HG03025 (cell line): ENCODE results near the gene PPIL1.

Experiments
- ATAC-seq: cut with Tn5 transposase; IDR thresholded peaks from one replicate; pipeline ENCODE4 v1.9.1; 2021; ENCODE audit warnings: mild to moderate bottlenecking, moderate library complexity; ENCODE audit not compliant: unreplicated experiment, low FRiP score

Gene PPIL1

GRCh38 chr6:36857325-36857724 is 17.3 kb downstream of the PPIL1 start:
- ATAC-seq, result no peak

- no peak for ATAC-seq
Observed at GRCh38 chr6:36856277-36856676, 18.3 kb downstream of the PPIL1 start.

- no peak for ATAC-seq
Observed at GRCh38 chr6:36855750-36856149, 18.9 kb downstream of the PPIL1 start.

- ATAC-seq, result no peak
Observed at GRCh38 chr6:36853325-36853724, 21.3 kb downstream of the PPIL1 start.

- ATAC-seq, result no peak
Observed at GRCh38 chr6:36852481-36853147, 22.0 kb downstream of the PPIL1 start.

GRCh38 chr6:36851626-36852025 is 23.0 kb downstream of the PPIL1 start:
- no peak for ATAC-seq

- no peak for ATAC-seq
Observed at GRCh38 chr6:36851149-36851614, 23.4 kb downstream of the PPIL1 start.

GRCh38 chr6:36850021-36850420 is 24.6 kb downstream of the PPIL1 start:
- ATAC-seq, result no peak

- no peak for ATAC-seq
Observed at GRCh38 chr6:36848658-36849441, 25.8 kb downstream of the PPIL1 start.

- ATAC-seq, result no peak
Observed at GRCh38 chr6:36847991-36848390, 26.6 kb downstream of the PPIL1 start.

- ATAC-seq, result no peak
Observed at GRCh38 chr6:36847152-36847551, 27.5 kb downstream of the PPIL1 start.

GRCh38 chr6:36845233-36845632 is 29.4 kb downstream of the PPIL1 start:
- ATAC-seq, result no peak

- ATAC-seq, result no peak
Observed at GRCh38 chr6:36844232-36845170, 30.1 kb downstream of the PPIL1 start.

GRCh38 chr6:36843170-36843569 is 31.4 kb downstream of the PPIL1 start:
- ATAC-seq, result no peak

GRCh38 chr6:36841756-36842155 is 32.8 kb downstream of the PPIL1 start:
- ATAC-seq, result no peak

GRCh38 chr6:36840432-36841403 is 33.9 kb downstream of the PPIL1 start:
- ATAC-seq, result no peak

- ATAC-seq, result no peak
Observed at GRCh38 chr6:36839749-36840431, 34.7 kb downstream of the PPIL1 start.

GRCh38 chr6:36838896-36839748 is 35.5 kb downstream of the PPIL1 start, which contains the start of gene CPNE5:
Gene CPNE5, minus strand, starts transcription at chr6:36839444. Its CDS starts 67 bp downstream, at chr6:36839377.
- no peak for ATAC-seq
